Measurements from ENCODE around the gene ZNF273. TPM values are rescaled to one million over a fixed set of nuclear protein-coding genes. Genes with fewer than 3 reads are reported as not detected.
A peak's percentile ranks its signal among the peaks of the same experiment; 100 is the strongest.

The ZNF273 gene
- total RNA-seq, 1 donor from 2014 or later = 17.1 TPM

GRCh38 chr7:64951250-64951848 lies 48.3 kb downstream of the ZNF273 start:
- Mint-ChIP-seq H3K36me3 (ENCODE audit: low read depth) (no peaks in the 10 kb centered on the region), H3K9me3 (peaks cover 2% of the 10 kb centered on the region), H3K4me1 (peaks cover 3% of the 10 kb centered on the region), H3K27ac (ENCODE audit: unreplicated experiment) (no peak overlapping the region), H3K27me3 (ENCODE audit: low read depth) (peaks cover 49% of the 10 kb centered on the region), H3K4me3 (no peak overlapping the region)
- DNase-seq (ENCODE audit: low read depth, low spot score) = no peak
- peak; percentile 80 for TF ChIP-seq CTCF (conservative IDR thresholded peaks at IDR 0.05)

DNA sequence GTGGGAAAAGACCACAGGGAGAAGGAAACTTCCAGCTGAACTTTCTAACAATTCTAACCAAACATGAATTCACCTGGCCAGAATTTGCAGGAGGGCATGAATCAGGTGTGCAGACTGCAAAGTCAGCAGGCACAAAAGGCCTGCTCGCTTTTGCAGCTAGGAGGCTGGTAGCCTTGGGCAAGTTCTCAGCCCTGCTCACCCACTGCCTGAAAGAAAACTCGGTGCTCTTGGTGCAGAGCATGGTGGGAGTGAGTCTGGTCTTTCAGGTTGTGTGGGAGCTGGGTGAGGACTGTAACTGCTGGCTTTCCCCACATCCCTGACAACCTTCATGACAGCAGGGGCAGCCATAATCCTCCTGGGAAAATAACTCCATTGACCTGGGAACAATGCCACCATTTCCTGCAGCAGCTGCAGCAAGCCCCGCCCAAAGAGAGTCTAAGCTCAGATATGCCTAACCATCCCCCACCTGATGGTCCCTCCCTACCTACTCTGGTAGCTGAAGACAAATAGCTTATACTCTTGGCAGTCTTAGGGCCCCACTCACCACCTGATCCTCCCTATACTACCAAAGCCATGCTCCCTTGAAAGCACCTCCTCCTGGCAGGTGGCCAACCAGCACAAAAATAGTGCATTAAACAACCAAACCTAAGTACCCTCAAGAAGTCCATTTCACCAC lies 56.1 kb downstream of the ZNF273 start:
- peaks cover 31% of the 10 kb centered on the region for H3K9me3 Mint-ChIP-seq
- DNase-seq (ENCODE audit: low read depth, low spot score) = no peak
- TF ChIP-seq CTCF (conservative IDR thresholded peaks at IDR 0.05) = no peak
- H3K4me3 Mint-ChIP-seq = no peak overlapping the region
- no peak overlapping the region for H3K27ac Mint-ChIP-seq (ENCODE audit: unreplicated experiment)
- H3K27me3 Mint-ChIP-seq (ENCODE audit: low read depth) = no peaks in the 10 kb centered on the region
- no peaks in the 10 kb centered on the region for H3K4me1 Mint-ChIP-seq
- H3K36me3 Mint-ChIP-seq (ENCODE audit: low read depth) = peaks cover 11% of the 10 kb centered on the region

DNA sequence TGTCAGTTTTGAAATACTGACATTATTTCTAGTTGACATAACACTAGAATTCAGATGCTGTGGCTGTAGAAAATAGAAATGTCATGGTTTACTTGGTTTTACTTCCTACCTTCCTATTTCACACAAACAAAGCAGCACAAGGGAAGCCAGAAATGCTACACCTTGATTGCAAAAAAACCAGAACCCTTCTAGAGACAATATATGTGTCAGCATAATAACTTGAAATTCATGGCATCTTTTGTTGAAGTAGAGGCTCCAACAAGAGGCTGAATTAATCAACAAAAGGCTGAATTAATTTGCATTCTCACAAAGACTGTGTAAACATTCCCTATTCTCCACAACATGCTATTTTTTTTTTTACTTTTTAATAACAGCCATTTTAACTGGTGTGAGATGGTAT lies 62.5 kb downstream of the ZNF273 start:
- Mint-ChIP-seq H3K4me3 (no peak overlapping the region), H3K4me1 (no peaks in the 10 kb centered on the region), H3K36me3 (ENCODE audit: low read depth) (peaks cover 28% of the 10 kb centered on the region), H3K27me3 (ENCODE audit: low read depth) (no peaks in the 10 kb centered on the region), H3K9me3 (peaks cover 29% of the 10 kb centered on the region), H3K27ac (ENCODE audit: unreplicated experiment) (no peak overlapping the region)
- DNase-seq (ENCODE audit: low read depth, low spot score) = no peak
- no peak for TF ChIP-seq CTCF (conservative IDR thresholded peaks at IDR 0.05)

DNA sequence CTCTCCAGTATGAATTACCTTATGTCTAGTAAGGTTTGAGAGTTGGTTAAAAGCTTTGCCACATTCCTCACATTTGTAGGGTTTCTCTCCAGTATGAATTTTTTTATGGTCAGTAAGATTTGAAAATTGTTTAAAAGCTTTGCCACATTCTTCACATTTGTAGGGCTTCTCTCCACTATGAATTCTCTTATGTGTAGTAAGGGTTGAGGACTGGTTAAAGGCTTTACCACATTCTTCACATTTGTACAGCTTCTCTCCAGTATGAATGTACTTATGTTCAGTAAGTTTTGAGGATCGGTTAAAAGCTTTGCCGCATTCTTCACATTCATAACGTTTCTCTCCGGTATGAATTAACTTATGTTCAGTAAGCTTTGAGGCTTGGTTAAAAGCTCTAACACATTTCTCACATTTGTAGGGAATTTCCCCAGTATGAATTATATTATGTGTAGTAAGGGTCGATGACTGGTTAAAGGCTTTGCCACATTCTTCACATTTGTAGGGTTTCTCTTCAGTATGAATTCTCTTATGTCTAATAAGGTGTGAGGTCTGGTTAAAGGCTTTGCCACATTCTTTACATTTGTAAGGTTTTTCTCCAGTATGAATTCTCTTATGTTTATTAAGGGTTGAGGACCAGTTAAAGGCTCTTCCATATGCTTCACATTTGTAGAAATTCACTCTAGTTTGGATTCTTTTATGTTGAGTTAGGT lies 75.6 kb downstream of the ZNF273 start:
- peaks cover 77% of the 10 kb centered on the region for H3K36me3 Mint-ChIP-seq (ENCODE audit: low read depth)
- TF ChIP-seq CTCF (conservative IDR thresholded peaks at IDR 0.05) = no peak
- H3K9me3 Mint-ChIP-seq = peaks cover 39% of the 10 kb centered on the region
- H3K4me3 Mint-ChIP-seq = no peak overlapping the region
- DNase-seq (ENCODE audit: low read depth, low spot score) = no peak
- H3K4me1 Mint-ChIP-seq = no peaks in the 10 kb centered on the region
- H3K27me3 Mint-ChIP-seq (ENCODE audit: low read depth) = no peaks in the 10 kb centered on the region
- H3K27ac Mint-ChIP-seq (ENCODE audit: unreplicated experiment) = no peak overlapping the region

Other genes starting within 250 kb of the ZNF273 start
- gene ZNF107, start 237.1 kb upstream of the ZNF273 start, total RNA-seq = 18.7 and 18.8 TPM in 2 replicates
- gene ZNF138, start 108.8 kb upstream of the ZNF273 start, total RNA-seq = 17.3 and 18.5 TPM in 2 replicates
- gene ZNF117, start 87.8 kb downstream of the ZNF273 start, total RNA-seq = 26.0 and 27.7 TPM in 2 replicates
- 33.0 and 38.1 TPM in 2 replicates for gene ERV3-1, start 103.4 kb downstream of the ZNF273 start, total RNA-seq